ENCODE measurements around the gene CRABP2.

Gene CRABP2

DNA sequence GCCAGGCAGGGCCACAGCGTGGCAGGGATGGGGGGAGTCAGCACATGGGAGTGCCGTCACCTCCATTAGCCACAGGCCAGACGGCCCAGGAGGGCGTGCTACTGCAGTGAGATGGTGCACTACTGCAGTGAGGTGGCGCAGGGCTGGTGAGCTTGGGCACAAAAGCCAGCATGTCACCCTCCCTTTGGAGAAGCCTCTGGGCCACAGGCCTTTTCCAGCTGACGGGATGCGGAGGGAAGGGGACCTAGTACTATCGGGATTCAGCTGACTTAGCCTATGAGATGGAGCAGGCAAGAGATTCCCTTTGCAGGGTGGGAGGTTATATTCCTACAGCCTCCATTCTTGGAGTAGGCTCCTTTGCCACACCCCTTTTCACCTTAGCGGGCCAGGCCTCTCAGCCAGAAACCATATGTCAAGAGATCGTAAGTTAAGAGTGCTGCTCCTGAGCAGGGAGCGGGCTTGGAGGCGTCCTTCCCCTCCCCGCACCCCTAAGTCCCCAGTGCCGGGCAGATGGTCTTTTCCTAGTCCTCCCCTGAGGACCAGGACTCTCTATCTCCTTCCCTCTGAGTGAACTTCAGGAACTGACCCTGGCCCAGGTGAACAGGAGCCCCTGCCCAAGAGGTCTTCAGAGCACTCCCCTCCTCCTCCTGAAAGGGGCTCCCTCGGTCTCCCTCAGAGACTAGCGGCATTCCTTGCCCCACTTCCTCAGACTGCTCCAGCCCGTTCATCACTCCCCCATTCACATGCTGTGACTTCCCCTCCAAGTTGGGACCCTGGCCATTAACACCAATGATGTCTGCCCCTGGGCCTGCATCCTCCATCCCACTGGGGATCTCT is 36.4 kb downstream of the CRABP2 start:
- DNase-seq (ENCODE audit: low read depth), result no peak

DNA sequence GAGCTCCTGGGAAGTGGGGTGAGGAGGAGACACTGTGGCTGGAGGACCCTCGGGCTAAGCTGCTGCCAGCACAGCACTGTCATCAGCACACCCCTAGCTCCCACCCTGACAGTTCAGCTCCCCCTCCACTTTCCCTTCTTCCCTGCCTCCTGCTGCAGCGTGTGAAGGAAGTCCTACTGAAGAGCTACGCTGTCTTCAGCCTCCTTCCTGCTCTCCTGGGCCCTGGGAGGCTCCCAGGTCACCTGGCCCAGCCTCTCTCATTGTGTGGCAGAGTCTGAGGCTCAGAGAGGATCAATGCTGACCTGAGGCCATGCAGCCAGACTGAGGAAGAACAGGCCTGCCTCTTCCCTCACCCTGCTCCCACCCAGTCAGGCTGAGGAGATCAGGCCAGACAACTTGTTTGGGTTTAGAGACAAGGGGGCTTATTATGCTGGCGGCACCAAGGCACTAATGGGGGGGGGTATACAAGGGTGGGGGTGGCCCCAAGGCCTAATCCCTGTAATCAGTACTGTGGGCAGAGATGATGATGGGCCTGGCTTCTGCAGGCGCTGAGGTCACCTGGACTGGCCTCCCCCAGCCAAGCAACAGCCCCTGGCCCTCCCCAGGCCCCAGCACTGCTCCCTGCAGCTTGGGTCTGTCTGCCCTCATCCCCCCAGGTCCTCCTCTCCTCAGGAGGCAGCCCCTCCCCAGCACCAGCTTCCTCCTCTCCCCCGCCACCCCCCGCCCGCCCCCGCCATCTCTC is 37.2 kb downstream of the CRABP2 start:
- DNase-seq (ENCODE audit: low read depth), result no peak

DNA sequence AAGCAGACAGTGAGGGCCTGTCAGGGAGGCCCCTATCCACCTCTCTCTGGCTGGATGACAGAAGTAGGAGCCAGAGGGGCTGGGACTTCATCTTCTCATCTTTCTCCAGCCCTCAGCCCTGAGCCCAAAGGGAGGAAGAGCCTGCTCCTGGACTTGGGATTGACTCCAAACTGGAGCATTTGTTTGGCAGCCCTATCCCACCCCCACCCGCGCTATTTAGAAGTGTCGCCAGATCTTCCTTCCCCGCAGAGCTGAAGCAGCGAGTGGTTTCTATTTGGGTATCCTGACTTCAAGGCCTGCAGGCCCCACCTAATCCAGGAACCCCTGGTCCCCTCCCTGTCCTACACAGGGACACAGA is 37.8 kb downstream of the CRABP2 start:
- DNase-seq (ENCODE audit: low read depth), result peak; percentile 33

DNA sequence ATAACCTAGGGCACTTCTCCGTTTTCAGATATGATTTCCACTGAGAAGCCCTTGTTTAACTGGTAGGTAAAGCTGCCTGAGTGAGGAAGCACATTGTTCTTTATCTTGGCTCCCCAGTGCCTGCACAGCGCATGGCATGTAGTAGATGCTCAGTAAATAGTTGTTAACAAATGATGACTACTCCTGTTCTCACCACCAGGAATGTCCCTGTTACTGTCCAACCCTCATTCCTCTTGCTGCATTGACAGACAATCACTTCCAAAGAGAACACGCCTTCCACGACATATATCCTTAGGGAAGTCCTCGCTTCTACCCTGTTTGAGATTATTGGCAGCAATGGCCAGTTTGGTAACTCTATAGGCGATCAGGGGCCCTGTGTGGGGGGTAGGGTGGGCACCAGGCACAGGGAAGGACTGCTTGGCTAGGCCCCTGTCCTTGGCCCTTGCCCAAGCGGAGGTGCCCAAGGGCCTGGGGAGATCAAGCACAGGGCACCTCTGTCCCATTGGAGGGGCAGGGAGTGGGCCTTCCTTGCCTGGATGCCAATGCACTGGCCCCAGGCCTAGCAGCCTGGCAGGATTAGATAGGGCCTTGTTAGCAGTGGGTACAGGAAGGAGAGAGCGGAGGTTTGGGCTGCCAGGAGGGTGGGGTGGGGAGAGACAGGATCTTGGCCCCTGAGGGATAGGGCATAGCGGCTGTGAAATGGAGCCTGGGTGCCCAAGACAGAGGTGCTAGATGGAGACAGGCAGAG is 38.3 kb downstream of the CRABP2 start:
- DNase-seq (ENCODE audit: low read depth), result no peak

DNA sequence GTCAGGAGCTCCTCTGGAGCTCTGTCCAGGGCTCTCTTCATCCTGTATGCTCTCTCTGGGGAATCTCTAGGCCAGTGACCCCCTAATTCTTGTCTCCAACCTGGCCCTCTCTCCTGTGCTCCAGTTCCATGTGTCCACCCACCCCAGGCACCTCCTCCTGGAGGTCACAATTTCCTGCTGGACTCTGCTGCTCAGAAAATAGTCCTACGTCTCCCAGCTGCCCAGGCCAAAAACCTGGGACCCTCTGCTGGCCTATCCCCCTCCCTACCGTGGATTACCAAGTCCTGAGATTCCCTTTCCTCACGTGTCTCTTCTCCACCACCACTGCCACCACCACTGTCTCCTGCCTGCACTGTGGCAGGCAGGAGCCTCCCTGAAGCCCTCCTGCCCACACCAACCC is 39.8 kb downstream of the CRABP2 start:
- DNase-seq (ENCODE audit: low read depth), result no peak

DNA sequence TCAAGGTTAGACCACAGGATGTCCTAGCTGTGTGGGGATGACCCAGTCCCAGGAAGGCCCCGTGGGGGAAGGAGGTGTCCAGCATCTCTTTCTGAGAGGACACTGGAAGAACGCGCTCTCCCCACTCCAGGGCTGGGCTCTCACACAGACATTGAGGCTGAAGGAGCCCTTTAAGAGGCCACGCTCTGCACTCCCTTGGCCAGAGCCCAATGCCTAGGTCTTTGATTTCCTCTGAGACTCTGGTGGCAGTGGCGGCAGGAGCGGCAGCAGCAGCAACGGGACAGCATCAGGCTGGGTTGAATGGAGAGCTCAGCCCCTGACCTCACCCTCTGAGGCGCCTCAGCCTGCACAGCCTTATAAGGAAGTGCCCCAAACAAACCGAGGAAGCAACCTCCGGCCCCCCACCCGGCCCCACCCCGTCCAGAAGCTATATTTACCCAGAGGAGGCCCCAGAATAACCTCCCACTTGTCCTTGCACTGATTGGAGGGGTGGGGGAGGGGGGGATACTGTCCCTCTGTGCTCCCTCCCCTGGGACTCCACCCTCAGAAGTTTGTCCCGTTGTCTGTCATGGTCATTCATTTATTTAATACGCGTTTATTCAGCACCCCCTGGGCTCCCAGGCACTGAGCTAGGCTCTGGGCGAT is 40.5 kb downstream of the CRABP2 start:
- no peak for DNase-seq (ENCODE audit: low read depth)

DNA sequence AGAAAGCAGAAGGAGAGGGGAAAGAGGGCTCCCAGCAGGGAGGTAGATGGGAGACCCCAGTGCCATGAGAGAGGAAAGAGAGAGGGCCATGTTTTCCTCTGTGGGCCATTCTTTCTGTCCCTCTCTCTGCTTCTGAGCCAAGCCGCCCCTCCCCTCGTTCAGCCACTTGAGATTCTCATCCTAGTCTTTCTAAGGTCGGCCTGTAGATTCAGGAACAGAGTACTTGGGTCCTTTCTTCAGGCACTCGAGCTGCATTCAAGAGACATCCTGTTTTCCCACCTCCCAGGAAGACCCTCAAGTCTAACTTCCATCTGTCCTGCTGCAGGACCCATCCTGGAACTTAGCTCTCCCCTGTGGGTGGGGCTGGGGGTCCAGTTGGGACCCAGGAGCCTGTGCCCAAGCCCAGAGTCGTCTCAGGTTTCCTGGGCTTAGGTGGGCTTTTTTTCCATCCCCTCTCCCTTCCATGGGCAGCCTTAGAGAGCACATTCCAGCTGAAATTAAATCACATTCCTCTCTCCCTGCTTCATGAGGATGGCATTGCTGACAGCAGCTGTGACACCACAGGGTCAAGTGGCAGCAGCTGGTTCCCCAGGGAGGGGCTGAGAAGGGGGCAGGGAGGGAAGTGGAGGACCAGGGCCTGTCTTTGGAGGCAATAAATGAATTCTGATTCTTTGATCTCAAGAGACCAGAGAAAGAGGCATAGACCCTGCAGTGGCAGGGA is 41.2 kb downstream of the CRABP2 start:
- peak; percentile 23 for DNase-seq (ENCODE audit: low read depth)

DNA sequence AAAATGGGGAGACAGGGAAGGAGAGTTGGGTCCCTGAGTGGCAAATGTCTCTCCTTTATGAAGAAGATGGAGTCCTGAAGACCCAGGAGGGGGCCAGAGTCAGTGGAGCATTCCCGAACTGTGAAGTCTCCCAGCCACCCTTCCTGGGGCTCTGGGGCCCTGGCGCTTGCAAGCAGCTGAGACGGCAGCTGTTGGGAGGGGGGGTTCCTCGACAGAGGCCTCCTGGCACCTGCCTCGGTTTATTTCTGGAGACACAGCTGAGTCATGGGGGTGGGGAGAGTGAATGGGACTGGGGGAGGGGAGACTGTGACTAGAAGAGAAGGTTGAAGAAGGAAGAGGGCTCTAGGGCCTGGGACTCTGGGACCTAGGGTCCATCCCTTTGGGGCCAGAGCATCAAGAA is 42.2 kb downstream of the CRABP2 start:
- DNase-seq (ENCODE audit: low read depth), result no peak

DNA sequence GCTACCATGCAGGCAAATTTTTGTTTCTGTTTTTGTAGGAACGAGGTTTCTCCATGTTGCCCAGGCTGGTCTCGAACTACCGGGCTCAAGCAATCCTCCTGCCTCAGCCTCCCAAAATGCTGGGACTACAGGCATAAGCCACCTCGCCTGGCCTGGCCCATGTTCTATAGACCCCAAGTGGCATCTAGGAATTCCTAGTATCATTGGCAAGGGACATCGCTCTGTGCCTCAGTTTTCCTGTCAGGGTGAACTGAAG is 42.7 kb downstream of the CRABP2 start:
- DNase-seq (ENCODE audit: low read depth), result no peak

DNA sequence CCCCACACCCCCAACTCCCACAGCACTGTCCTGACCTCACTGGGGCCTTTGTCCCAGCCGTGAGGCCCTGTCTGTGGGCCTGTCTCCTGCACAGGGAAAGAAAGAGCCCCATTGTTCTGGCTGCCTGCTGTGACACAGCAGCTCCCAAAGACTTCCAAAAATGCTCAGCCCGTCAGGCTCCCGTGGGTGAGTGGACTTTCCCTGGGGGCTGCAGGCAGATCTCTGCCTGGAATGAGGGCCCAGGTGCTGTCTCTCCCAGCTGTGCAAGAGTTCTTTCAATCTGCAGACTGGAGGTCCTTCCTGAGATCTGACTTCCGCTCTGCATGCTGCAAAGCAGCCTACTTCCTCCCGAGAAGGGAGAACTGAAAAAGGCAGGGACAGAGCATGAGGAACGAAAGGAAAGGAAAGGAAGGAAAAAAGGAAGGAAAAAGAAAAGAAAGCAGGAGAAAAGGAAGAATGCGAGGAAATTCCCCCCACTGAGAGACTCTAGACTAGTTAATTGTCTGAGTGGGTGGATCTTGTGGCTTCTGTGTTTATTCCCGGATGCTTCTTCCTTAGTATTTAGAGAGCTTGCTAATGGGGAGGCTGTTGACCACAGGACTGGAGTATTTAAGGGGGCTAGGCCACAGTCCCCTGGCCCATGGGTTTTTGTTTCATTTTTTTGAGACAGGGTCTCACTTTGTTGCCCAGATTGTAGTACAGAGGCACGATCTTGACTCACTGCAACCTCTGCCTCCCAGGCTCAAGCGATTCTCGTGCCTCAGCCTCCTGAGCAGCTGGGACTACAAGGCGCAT is 43.2 kb downstream of the CRABP2 start:
- no peak for DNase-seq (ENCODE audit: low read depth)

DNA sequence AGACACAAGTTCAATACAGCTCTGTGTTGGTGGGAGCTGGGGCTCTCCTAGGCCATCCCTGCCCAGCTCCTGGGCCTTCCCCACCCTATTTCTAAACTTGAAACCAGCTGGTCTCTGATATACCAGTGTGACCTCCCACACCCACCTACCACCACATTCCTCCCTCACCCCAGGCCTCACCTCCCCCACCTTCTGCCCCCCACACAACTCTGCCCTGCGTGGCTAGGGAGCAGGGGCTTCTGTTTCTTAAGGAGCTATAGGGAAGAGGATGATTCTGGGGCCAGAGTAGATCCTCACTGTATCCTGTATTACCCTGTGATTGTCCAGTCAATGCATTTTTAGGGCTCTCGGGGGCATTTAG is 44.7 kb downstream of the CRABP2 start:
- no peak for DNase-seq (ENCODE audit: low read depth)

DNA sequence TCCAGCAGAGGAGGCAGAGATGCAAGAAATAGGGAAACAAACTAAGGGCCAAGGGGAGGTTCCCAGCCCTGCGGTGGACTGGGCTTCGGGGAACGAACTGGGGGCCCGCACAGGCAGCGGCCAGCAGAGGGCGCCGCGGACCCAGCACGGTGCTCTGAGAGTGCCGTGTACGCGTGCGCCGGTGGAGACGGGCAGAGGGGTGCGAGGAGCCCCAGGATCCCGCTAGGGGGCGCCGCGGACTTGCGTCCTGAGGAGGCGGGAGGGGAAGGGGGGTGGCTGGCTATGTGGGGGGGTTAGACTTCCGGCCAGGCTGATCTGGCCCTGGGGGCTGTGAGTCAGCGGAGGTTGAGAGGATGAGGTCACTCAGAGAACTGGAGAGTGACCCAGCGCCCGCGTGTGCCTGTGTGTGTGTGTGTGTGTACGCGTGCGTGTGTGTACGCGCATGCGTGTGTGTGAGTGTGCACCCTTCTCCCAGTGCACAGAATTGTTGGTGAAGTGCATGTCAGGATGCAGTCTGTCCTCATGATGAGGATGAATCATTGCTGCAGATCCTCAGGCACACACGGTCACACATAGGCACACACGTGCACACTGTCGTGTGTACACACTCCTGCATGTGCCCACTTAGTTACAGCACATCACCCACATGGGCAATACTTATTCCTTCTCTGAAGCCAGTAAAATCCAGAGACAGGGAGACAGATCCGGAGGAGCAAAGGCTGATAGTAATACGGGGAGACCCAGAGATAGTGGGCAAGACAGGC is 45.2 kb downstream of the CRABP2 start:
- DNase-seq (ENCODE audit: low read depth), result peak; percentile 98

DNA sequence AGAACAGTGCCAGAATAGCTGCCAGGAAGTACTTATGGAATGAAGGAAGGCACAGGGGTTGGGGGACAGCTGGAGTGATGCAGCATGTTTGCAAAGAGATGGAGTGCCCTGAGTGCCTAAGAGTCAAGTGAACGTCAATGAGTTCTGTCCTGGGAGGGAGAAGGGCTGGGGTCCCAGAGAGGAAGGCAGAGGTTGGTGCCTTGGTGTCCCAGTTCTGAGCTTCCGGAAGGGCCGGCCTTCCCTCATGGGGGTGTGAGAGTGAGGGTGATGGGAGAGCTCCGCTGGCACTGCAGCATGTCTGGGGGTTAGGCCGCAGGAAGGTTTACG is 45.8 kb downstream of the CRABP2 start:
- DNase-seq (ENCODE audit: low read depth), result no peak

DNA sequence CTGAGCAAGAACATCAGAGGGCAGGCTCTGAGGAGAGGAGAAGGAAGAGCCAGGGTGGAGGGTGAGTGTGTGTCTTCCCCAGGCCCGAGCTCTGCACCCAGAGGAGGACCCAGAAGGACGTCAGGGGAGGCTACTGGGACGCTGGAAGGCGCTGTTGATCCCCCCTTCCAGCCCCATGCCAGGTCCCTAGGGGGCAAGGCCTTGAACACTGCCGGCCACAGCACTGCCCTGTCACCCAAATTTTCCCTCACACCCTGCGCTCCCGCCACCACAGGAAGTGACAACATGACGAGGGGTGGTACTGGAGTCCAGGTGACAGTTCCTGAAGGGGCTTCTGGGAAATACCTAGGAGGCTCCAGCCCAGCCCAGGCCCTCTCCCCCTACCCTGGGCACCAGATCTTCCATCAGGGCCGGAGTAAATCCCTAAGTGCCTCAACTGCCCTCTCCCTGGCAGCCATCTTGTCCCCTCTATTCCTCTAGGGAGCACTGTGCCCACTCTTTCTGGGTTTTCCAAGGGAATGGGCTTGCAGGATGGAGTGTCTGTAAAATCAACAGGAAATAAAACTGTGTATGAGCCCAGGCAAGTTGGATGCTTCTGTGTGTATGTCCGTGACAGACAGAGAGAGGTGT is 46.3 kb downstream of the CRABP2 start:
- DNase-seq (ENCODE audit: low read depth), result no peak

DNA sequence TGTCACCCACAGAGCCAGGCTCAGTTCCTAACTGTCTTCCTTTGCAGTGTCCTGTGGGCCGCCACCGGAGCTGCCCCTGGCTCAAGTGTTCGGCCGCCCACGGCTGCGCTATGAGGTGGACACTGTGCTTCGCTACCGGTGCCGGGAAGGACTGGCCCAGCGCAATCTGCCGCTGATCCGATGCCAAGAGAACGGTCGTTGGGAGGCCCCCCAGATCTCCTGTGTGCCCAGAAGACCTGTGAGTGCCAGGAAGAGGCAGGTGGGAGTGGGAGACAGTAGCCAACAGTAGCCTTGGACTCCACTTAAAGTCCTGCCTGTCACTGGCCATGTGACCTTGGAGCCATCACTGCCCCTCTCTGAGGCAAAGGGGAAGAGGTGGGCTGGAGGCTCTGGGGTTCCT is 46.9 kb downstream of the CRABP2 start:
- no peak for DNase-seq (ENCODE audit: low read depth)

DNA sequence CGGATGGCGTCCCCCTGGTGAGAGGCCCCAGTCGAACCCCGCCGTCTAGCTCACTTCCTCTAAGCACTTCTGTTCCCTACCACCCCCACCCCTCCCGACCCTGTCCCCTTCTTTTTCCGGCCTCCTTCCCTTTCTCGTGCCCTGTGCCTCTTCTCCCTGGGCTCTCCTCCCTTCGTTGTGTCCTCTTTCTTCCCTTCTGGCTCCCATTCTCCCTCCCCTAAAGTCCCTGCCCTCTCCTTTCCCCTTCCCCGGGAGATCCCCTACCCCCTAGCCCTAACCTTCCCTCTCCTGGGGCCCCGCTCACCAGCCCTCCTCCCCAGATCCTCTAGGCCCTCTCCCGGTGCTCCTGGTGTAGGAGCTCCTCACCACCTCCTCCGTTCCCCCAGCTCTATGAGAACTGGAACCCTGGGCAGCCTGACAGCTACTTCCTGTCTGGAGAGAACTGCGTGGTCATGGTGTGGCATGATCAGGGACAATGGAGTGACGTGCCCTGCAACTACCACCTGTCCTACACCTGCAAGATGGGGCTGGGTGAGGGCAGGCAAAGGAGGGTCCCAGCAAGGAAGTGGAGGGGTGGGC is 47.6 kb downstream of the CRABP2 start:
- DNase-seq (ENCODE audit: low read depth), result no peak

DNA sequence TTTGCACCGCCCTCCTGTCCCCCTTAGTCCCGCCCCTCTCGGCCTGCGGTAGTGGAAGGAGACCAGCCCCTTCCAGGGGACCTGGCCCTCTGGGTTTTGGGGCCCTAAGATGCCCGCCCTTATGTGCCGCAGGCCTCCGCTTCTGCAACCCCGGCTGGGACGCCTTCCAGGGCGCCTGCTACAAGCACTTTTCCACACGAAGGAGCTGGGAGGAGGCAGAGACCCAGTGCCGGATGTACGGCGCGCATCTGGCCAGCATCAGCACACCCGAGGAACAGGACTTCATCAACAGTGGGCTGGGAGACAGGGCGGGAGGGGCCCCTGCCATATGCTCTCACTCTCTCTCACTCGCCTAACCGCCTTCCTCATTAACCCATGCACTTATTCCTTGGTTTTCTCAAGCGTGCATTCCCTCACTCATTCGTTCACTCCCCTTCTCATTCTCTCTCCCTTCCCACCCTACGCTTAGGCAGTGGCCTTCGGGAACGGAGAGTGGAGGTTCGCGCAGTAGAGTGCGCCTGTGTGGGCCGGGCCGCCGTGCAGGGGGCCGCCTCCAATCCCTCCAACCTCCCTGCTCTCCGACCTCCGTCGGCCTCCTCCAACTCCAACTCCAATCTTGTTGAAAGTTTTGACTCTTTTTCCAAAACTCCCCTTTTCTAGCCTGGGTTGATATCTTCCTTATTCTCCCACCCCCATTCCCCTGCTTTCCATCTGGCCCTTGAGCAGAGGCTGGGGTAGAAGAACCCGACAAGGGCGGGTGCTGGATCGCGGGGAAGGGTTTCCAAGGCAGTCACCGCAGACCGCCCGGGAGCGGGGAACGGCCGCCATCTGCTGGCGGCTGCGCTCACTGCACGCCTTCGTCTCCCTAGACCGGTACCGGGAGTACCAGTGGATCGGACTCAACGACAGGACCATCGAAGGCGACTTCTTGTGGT is 48.3 kb downstream of the CRABP2 start:
- DNase-seq (ENCODE audit: low read depth), result peak; percentile 34

DNA sequence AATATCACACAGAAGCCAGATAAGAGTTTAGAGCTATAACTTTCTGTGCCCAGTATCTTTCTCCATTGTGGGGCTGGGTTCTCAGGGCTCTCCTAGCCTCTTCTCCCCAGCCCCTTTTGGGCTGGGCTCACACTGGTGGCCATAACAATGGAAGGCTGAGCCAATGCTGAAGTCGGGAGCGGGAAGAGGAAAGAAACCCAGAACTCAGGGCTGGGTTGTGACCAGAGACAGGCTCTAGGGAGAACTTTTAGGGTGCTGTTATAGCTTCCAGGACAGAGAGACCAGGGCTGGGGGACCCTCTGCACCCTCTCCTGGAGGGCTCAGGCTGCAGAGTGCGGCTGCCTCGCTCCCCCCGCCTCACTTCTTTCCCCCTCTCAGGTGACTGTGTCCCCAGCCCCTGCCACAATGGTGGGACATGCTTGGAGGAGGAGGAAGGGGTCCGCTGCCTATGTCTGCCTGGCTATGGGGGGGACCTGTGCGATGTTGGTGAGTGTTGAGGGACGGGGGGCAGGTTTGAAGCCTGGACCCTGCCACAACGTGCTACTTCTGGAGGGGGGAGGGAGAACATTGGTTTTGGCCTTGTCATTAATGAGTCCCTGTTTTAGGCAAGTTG is 49.4 kb downstream of the CRABP2 start:
- no peak for DNase-seq (ENCODE audit: low read depth)

Measured in fibroblast of gingiva (primary cell).